ENCODE results near the gene CD226.
A peak's percentile ranks its signal among the peaks of the same experiment; 100 is the strongest.
"Not testable (repeated sequence)": the region's sequence is repeated elsewhere in the genome, so short reads cannot be mapped to it uniquely, and the experiment has no call there.

Gene CD226

GRCh38 chr18:69935319-69936190 lies 12.1 kb downstream of the CD226 start:
- no peak for DNase-seq (ENCODE audit: low read depth in 1 of 2, low spot score in 1 of 2)
- in situ Hi-C loops (cut with HindIII; ENCODE audit: low pct_unique_long_range_greater_than_20kb, low sequenced_read_pairs): no loop called here
- no peak for TF ChIP-seq JUND (IDR thresholded peaks at IDR 0.05; ENCODE audit: low read depth)

GRCh38 chr18:69934601-69935265 lies 12.9 kb downstream of the CD226 start:
- DNase-seq (ENCODE audit: low read depth in 1 of 2, low spot score in 1 of 2): no peak
- in situ Hi-C loops (cut with HindIII; ENCODE audit: low pct_unique_long_range_greater_than_20kb, low sequenced_read_pairs): no loop called here
- no peak for TF ChIP-seq JUND (IDR thresholded peaks at IDR 0.05; ENCODE audit: low read depth)

GRCh38 chr18:69929041-69929774 lies 18.5 kb downstream of the CD226 start:
- in situ Hi-C loops (cut with HindIII; ENCODE audit: low pct_unique_long_range_greater_than_20kb, low sequenced_read_pairs): no loop called here
- TF ChIP-seq JUND (IDR thresholded peaks at IDR 0.05; ENCODE audit: low read depth): no peak
- DNase-seq (ENCODE audit: low read depth in 1 of 2, low spot score in 1 of 2): no peak

GRCh38 chr18:69916412-69916811 lies 31.3 kb downstream of the CD226 start:
- DNase-seq (ENCODE audit: low read depth in 1 of 2, low spot score in 1 of 2): no peak
- in situ Hi-C loops (cut with HindIII; ENCODE audit: low pct_unique_long_range_greater_than_20kb, low sequenced_read_pairs): no loop called here
- no peak for TF ChIP-seq JUND (IDR thresholded peaks at IDR 0.05; ENCODE audit: low read depth)

GRCh38 chr18:69908838-69909237 lies 38.8 kb downstream of the CD226 start:
- no peak for TF ChIP-seq JUND (IDR thresholded peaks at IDR 0.05; ENCODE audit: low read depth)
- in situ Hi-C loops (cut with HindIII; ENCODE audit: low pct_unique_long_range_greater_than_20kb, low sequenced_read_pairs): no loop called here
- DNase-seq (ENCODE audit: low read depth in 1 of 2, low spot score in 1 of 2): no peak

- no peak for DNase-seq (ENCODE audit: low read depth in 1 of 2, low spot score in 1 of 2)
- TF ChIP-seq JUND (IDR thresholded peaks at IDR 0.05; ENCODE audit: low read depth): no peak
- in situ Hi-C loops (cut with HindIII; ENCODE audit: low pct_unique_long_range_greater_than_20kb, low sequenced_read_pairs): no loop called here
Measured at GRCh38 chr18:69906765-69907164, 40.9 kb downstream of the CD226 start.

- in situ Hi-C loops (cut with HindIII; ENCODE audit: low pct_unique_long_range_greater_than_20kb, low sequenced_read_pairs): no loop called here
- TF ChIP-seq JUND (IDR thresholded peaks at IDR 0.05; ENCODE audit: low read depth): no peak
- peak in 1 of 2 experiments; percentile 3 for DNase-seq (ENCODE audit: low read depth in 1 of 2, low spot score in 1 of 2)
Measured at GRCh38 chr18:69900941-69901340, 46.7 kb downstream of the CD226 start.

- in situ Hi-C loops (cut with HindIII; ENCODE audit: low pct_unique_long_range_greater_than_20kb, low sequenced_read_pairs): not testable (repeated sequence)
Measured at GRCh38 chr18:69899154-69899923, 48.3 kb downstream of the CD226 start.

GRCh38 chr18:69898241-69898861 lies 49.3 kb downstream of the CD226 start:
- TF ChIP-seq JUND (IDR thresholded peaks at IDR 0.05; ENCODE audit: low read depth): no peak
- in situ Hi-C loops (cut with HindIII; ENCODE audit: low pct_unique_long_range_greater_than_20kb, low sequenced_read_pairs): no loop called here
- DNase-seq (ENCODE audit: low read depth in 1 of 2, low spot score in 1 of 2): no peak

More at GRCh38 chr18:69899154-69899923, 48.3 kb downstream of the CD226 start:
- not testable (repeated sequence) for DNase-seq (ENCODE audit: low read depth in 1 of 2, low spot score in 1 of 2)

GRCh38 chr18:69897397-69898108 lies 50.1 kb downstream of the CD226 start:
- in situ Hi-C loops (cut with HindIII; ENCODE audit: low pct_unique_long_range_greater_than_20kb, low sequenced_read_pairs): no loop called here
- TF ChIP-seq JUND (IDR thresholded peaks at IDR 0.05; ENCODE audit: low read depth): no peak
- no peak for DNase-seq (ENCODE audit: low read depth in 1 of 2, low spot score in 1 of 2)

Data from T47D (cell line).